HepG2 (cell line): ENCODE data around the gene SNAI3. TPM values are rescaled to one million over a fixed set of nuclear protein-coding genes. Genes with fewer than 3 reads are reported as not detected.

ENCODE experiments used
- ATAC-seq: fragments of 200-7000 bp; cut with Tn5 transposase; 3 replicates; pipeline ENCODE4 v1.9.1; 2020; ENCODE audit warnings: mild to moderate bottlenecking, moderate library complexity
- BruUV-seq: library from RNA; stranded (reverse); fragments of 400-500 nt; replicated peaks from 2 replicates; lab custom pipeline; 2021; lab: Mats Ljungman, UMichigan
- CTCF ChIA-PET: fragments of 300-600 bp; formaldehyde crosslinking; extraction: SDS; loops from one replicate; lab custom pipeline; 2021; ENCODE audit warnings: low total read pairs, inconsistent platforms, low intra/inter-chr PET ratio; lab: Yijun Ruan, JAX
- POLR2A ChIA-PET: fragments of 350-600 bp; sonication (Branson Sonifier 250); formaldehyde crosslinking; loops from one replicate; lab custom pipeline; 2020; ENCODE audit warnings: antibody characterized with exemption, inconsistent platforms; lab: Yijun Ruan, JAX
- DNase-seq: peaks from one replicate; pipeline ENCODE4 v3.0.0-alpha.2; 2015; ENCODE audit warnings: low spot score
- FAIRE-seq: peaks from 3 replicates; lab custom pipeline; 2011; peaks lifted over from hg19 to GRCh38; lab: Jason Lieb, UNC
- H2AFZ ChIP-seq: one replicate; pipeline ENCODE4 v1.6.1; 2011; ENCODE audit warnings: low read length, inconsistent platforms
- H3K27ac ChIP-seq: fragments of 300-600 bp; 3 replicates; pipeline ENCODE4 v1.8.0; 2011; ENCODE audit warnings: mixed run types, mild to moderate bottlenecking, mixed read lengths, low read length, inconsistent platforms; ENCODE audit not compliant: insufficient read depth; ENCODE audit errors: extremely low read length
- H3K27me3 ChIP-seq, 2 experiments: fragments of 200-600 bp in 1 of 2; 2 replicates in 1 of 2; 3 replicates in 1 of 2; pipeline versions ENCODE4 v1.6.0 to v1.8.0; 2011; ENCODE audit warnings: low read length in 2 of 2, mild to moderate bottlenecking in 2 of 2, moderate library complexity in 2 of 2, inconsistent platforms in 1 of 2; ENCODE audit not compliant: insufficient read depth in 2 of 2, control insufficient read depth in 1 of 2
- H3K36me3 ChIP-seq, 2 experiments: fragments of 200-600 bp in 1 of 2; replicated peaks in 1 of 2; 2 replicates in 1 of 2; 3 replicates in 1 of 2; pipeline versions ENCODE4 v1.5.1 to v1.8.0; 2011; ENCODE audit warnings: low read length in 2 of 2, inconsistent platforms in 1 of 2; ENCODE audit not compliant: insufficient read depth in 2 of 2, control insufficient read depth in 1 of 2
- H3K4me1 ChIP-seq: 2 replicates; pipeline ENCODE4 v1.5.1; 2012; ENCODE audit warnings: low read length, inconsistent platforms; ENCODE audit not compliant: insufficient read depth
- H3K4me2 ChIP-seq: 2 replicates; pipeline ENCODE4 v1.6.0; 2011; ENCODE audit warnings: low read depth, low read length, inconsistent platforms
- H3K4me3 ChIP-seq, 3 experiments: fragments of 200-600 bp in 1 of 3; sonication (generic), shearing (Covaris generic) in 1 of 3; replicated peaks in 1 of 3; 2 replicates each; pipeline ENCODE4 v1.5.1; 2011 to 2016; ENCODE audit warnings: low read length in 3 of 3, inconsistent platforms in 2 of 3, low read depth in 2 of 3, mild to moderate bottlenecking in 2 of 3, control low read depth in 1 of 3, mixed read lengths in 1 of 3; ENCODE audit not compliant: insufficient read depth in 1 of 3
- H3K79me2 ChIP-seq: one replicate; pipeline ENCODE4 v1.6.1; 2011; ENCODE audit warnings: low read length, inconsistent platforms; ENCODE audit not compliant: insufficient read depth
- H3K9ac ChIP-seq: 2 replicates; pipeline ENCODE4 v1.6.0; 2011; ENCODE audit warnings: mild to moderate bottlenecking, low read depth, low read length, inconsistent platforms; ENCODE audit not compliant: insufficient read depth
- H3K9me3 ChIP-seq: 2 replicates; pipeline ENCODE4 v1.5.1; 2012; ENCODE audit warnings: mild to moderate bottlenecking, low read length
- H4K20me1 ChIP-seq: 2 replicates; pipeline ENCODE4 v1.6.0; 2011; ENCODE audit warnings: inconsistent platforms, mild to moderate bottlenecking, low read length, moderate library complexity; ENCODE audit not compliant: insufficient read depth
- ELF1 ChIP-seq: sonication (generic); formaldehyde crosslinking; IDR thresholded peaks from 2 replicates; pipeline ENCODE4 v1.4.0; 2020; ENCODE audit warnings: missing genetic modification reagents
- FLYWCH1 ChIP-seq: sonication (generic); formaldehyde crosslinking; IDR thresholded peaks from 2 replicates; pipeline ENCODE4 v1.8.1; 2023; ENCODE audit warnings: mild to moderate bottlenecking, missing genetic modification reagents
- ISX ChIP-seq: sonication (generic); formaldehyde crosslinking; conservative IDR thresholded peaks from 2 replicates; pipeline ENCODE4 v1.5.0; 2020; ENCODE audit warnings: missing genetic modification reagents
- MTA3 ChIP-seq: sonication (generic); formaldehyde crosslinking; IDR thresholded peaks from 2 replicates; pipeline ENCODE4 v1.4.0; 2020; ENCODE audit warnings: missing genetic modification reagents
- PAX8 ChIP-seq: sonication (generic); formaldehyde crosslinking; IDR thresholded peaks from 2 replicates; pipeline ENCODE4 v1.8.0; 2022; ENCODE audit warnings: mild to moderate bottlenecking, missing genetic modification reagents, borderline replicate concordance
- SMYD3 ChIP-seq: sonication (generic); formaldehyde crosslinking; IDR thresholded peaks from 2 replicates; pipeline ENCODE4 v1.8.1; 2023; ENCODE audit warnings: mild to moderate bottlenecking, missing genetic modification reagents
- THYN1 ChIP-seq: sonication (generic); formaldehyde crosslinking; IDR thresholded peaks from 2 replicates; pipeline ENCODE4 v1.8.1; 2023; ENCODE audit warnings: low read depth, mild to moderate bottlenecking, moderate library complexity, missing genetic modification reagents, borderline replicate concordance
- TRIM24 ChIP-seq: sonication (generic); formaldehyde crosslinking; IDR thresholded peaks from 2 replicates; pipeline ENCODE4 v1.8.0; 2022; ENCODE audit warnings: mild to moderate bottlenecking, missing genetic modification reagents
- ZBTB2 ChIP-seq: sonication (generic); formaldehyde crosslinking; IDR thresholded peaks from 2 replicates; pipeline ENCODE4 v1.8.0; 2022; ENCODE audit warnings: low read depth, missing genetic modification reagents
- ZMYM2 ChIP-seq: sonication (generic); formaldehyde crosslinking; IDR thresholded peaks from 2 replicates; pipeline ENCODE4 v1.8.0; 2022; ENCODE audit warnings: mild to moderate bottlenecking, missing genetic modification reagents
- ZNF20 ChIP-seq: sonication (generic); formaldehyde crosslinking; IDR thresholded peaks from 2 replicates; pipeline ENCODE4 v1.4.0; 2020; ENCODE audit warnings: mild to moderate bottlenecking, moderate library complexity, missing genetic modification reagents
- ZNF276 ChIP-seq: sonication (generic); formaldehyde crosslinking; IDR thresholded peaks from 2 replicates; pipeline ENCODE4 v1.4.0; 2020; ENCODE audit warnings: mild to moderate bottlenecking, low read depth, missing genetic modification reagents
- ZNF383 ChIP-seq: sonication (generic); formaldehyde crosslinking; IDR thresholded peaks from 2 replicates; pipeline ENCODE4 v1.4.0; 2020; ENCODE audit warnings: missing genetic modification reagents, mild to moderate bottlenecking, borderline replicate concordance
- ZNF556 ChIP-seq: sonication (generic); formaldehyde crosslinking; IDR thresholded peaks from 2 replicates; pipeline ENCODE4 v1.4.0; 2020; ENCODE audit warnings: mild to moderate bottlenecking, missing genetic modification reagents, borderline replicate concordance
- ZNF772 ChIP-seq: sonication (generic); formaldehyde crosslinking; IDR thresholded peaks from 2 replicates; pipeline ENCODE4 v1.5.0; 2020; ENCODE audit warnings: mild to moderate bottlenecking, missing genetic modification reagents
- WGBS: methylation state at CpG from one replicate; pipeline ENCODE4 v1.1.6; 2017; ENCODE audit warnings: low lambda C conversion rate; 5-methylcytosine and 5-hydroxymethylcytosine counted together
- in situ Hi-C: cut with HindIII; loops from 2 replicates; pipeline ENCODE4 v1.10.0; 2017; ENCODE audit warnings: low pct_unique_long_range_greater_than_20kb; ENCODE audit not compliant: extremely low pct_ligation_motif_present
- intact Hi-C: fragments of 100-400 bp; cut with micrococcal nuclease; formaldehyde crosslinking; loops from one replicate; pipeline ENCODE4 v1.10.0; 2022; ENCODE audit not compliant: unreplicated experiment
- polyA plus RNA-seq, 8 experiments: library from polyadenylated mRNA; depleted of rRNA in 3 of 8; stranded (reverse) in 7 of 8; unstranded in 1 of 8; fragments of >200 nt; fragmentation: Illumina TruSeq in 4 of 8; extraction: Trizol in 4 of 8; gene quantifications; 2 replicates each; pipeline versions ENCODE4 v1.2.1 to v1.2.3, GENCODE V29; 2011 to 2016; ENCODE audit warnings: low read depth in 4 of 8, missing spikeins in 1 of 8, mixed read lengths in 1 of 8; ENCODE audit not compliant: insufficient read depth in 1 of 8
- total RNA-seq, 5 experiments: library from RNA; depleted of rRNA; stranded (reverse); fragments of >200 nt; fragmentation: Illumina TruSeq; extraction: Trizol; gene quantifications; 2 replicates each; pipeline ENCODE4 v1.2.3, GENCODE V29; 2016; ENCODE audit warnings: low read depth in 1 of 5

The SNAI3 gene
- total and polyA plus RNA-seq, 2 of the 13 experiments (the other 11 are each of a cell fraction or from before 2014, with no cell fraction given) = 0.09 to 0.18 TPM

- peaks cover 11 to 12% of the 10 kb centered on the region in 2 experiments; a peak in 4 of 5 replicates for H3K36me3 ChIP-seq
- CTCF ChIA-PET = no interaction called here
- no peak for TF ChIP-seq SMYD3 (CRISPR knock-in tag)
- TF ChIP-seq FLYWCH1 (CRISPR knock-in tag) = no peak
- TF ChIP-seq ELF1 (CRISPR knock-in tag) = peak; percentile 95
- TF ChIP-seq ZNF556 (CRISPR knock-in tag) = peak; percentile 96; the same call in 1 of the 2 replicates
- TF ChIP-seq ZBTB2 (CRISPR knock-in tag) = peak; percentile 47; the same call in 1 of the 2 replicates
- no peak for TF ChIP-seq TRIM24 (CRISPR knock-in tag)
- no peak for TF ChIP-seq MTA3 (CRISPR knock-in tag)
- no peak for TF ChIP-seq PAX8 (CRISPR knock-in tag)
- no peak for TF ChIP-seq ISX (CRISPR knock-in tag)
- TF ChIP-seq ZNF276 (CRISPR knock-in tag) = no peak
- no peak for TF ChIP-seq ZMYM2 (CRISPR knock-in tag)
- TF ChIP-seq THYN1 (CRISPR knock-in tag) = no peak
- no peak for TF ChIP-seq ZNF383 (CRISPR knock-in tag)
- no peak; the same call in 1 of the 2 replicates for TF ChIP-seq ZNF20 (CRISPR knock-in tag)
- TF ChIP-seq ZNF772 (CRISPR knock-in tag) = peak; percentile 86
These were observed 14.6 kb upstream of the SNAI3 start for GRCh38 chr16:88700636-88701482.

More at GRCh38 chr16:88700636-88701482, 14.6 kb upstream of the SNAI3 start:
- no peaks in the 10 kb centered on the region for H3K9me3 ChIP-seq
- peak; percentile 91 for DNase-seq
- peak; percentile 67 for FAIRE-seq
- H3K27me3 ChIP-seq = no peaks in the 10 kb centered on the region
- peak overlapping the region; percentile 59 for H3K27ac ChIP-seq
- BruUV-seq = no TSS peak
- no peak overlapping the region for H2AFZ ChIP-seq
- POLR2A ChIA-PET = interaction anchor here (1.1 to 1.9 kb wide), 2 partner anchors 14 to 78 kb away, joined by 3 to 11 read pairs; partner anchors contain the start of gene SNAI3
- WGBS = 34% methylated on average over 33 of the region's 42 CpGs
- H3K4me3 ChIP-seq = peak overlapping the region; percentile 21 to 64 (median 47); a peak in 5 of 6 replicates
- peak overlapping the region; percentile 53 for H3K9ac ChIP-seq
- H3K4me1 ChIP-seq = peaks cover 56% of the 10 kb centered on the region
- ATAC-seq = peak; percentile 81
- no peaks in the 10 kb centered on the region for H4K20me1 ChIP-seq
- H3K79me2 ChIP-seq = peaks cover 14% of the 10 kb centered on the region
- intact Hi-C loops = loop anchor here (2.0 kb wide), 1 partner anchor 38 kb away; the partner anchor contains the start of gene MVD
- in situ Hi-C loops = no loop called here
- H3K4me2 ChIP-seq = peak overlapping the region; percentile 77
